PFSK-1 (cell line): ENCODE results near the gene OR6T1.

Source experiments
- POLR2AphosphoS5 ChIP-seq: IDR thresholded peaks from 2 replicates; pipeline ENCODE4 v1.6.1; 2012; ENCODE audit warnings: low read depth, mild to moderate bottlenecking, control low read depth, low read length, moderate library complexity
- TAF1 ChIP-seq: IDR thresholded peaks from 2 replicates; pipeline ENCODE4 v1.6.1; 2012; ENCODE audit warnings: low read length, control low read depth, borderline replicate concordance; ENCODE audit not compliant: insufficient read depth
- TF ChIP-seq, protein P1 (sequence below), 2 experiments: IDR thresholded peaks; 2 replicates each; pipeline versions ENCODE4 v1.6.1 to v1.8.0; 2011 to 2012; ENCODE audit warnings: low read depth in 2 of 2, low read length in 2 of 2, control low read depth in 1 of 2, inconsistent platforms in 1 of 2, mild to moderate bottlenecking in 1 of 2, moderate library complexity in 1 of 2; ENCODE audit not compliant: insufficient read depth in 1 of 2

DNA sequence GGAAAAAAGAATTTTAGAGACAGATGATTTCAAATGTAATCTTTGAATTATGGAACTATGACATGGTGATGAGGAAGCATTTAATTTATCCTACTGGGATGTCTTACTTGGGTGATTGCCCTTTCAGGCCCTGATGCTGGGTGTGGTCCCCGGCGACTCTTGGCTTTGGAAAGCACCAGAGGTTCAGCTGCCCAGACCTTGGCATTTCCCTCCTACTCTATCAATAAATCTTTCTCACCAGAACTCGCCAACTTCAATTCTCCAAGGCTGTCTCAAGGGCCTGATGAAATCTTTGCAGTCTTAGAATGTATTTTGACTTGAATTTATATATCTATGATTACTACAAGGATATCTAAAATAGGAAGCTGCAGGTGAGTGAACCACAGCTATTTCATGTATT is 22.7 kb downstream of the OR6T1 start:
- TF ChIP-seq POLR2AphosphoS5 (no peak), TAF1 (no peak)
- TF ChIP-seq, protein P1, sequence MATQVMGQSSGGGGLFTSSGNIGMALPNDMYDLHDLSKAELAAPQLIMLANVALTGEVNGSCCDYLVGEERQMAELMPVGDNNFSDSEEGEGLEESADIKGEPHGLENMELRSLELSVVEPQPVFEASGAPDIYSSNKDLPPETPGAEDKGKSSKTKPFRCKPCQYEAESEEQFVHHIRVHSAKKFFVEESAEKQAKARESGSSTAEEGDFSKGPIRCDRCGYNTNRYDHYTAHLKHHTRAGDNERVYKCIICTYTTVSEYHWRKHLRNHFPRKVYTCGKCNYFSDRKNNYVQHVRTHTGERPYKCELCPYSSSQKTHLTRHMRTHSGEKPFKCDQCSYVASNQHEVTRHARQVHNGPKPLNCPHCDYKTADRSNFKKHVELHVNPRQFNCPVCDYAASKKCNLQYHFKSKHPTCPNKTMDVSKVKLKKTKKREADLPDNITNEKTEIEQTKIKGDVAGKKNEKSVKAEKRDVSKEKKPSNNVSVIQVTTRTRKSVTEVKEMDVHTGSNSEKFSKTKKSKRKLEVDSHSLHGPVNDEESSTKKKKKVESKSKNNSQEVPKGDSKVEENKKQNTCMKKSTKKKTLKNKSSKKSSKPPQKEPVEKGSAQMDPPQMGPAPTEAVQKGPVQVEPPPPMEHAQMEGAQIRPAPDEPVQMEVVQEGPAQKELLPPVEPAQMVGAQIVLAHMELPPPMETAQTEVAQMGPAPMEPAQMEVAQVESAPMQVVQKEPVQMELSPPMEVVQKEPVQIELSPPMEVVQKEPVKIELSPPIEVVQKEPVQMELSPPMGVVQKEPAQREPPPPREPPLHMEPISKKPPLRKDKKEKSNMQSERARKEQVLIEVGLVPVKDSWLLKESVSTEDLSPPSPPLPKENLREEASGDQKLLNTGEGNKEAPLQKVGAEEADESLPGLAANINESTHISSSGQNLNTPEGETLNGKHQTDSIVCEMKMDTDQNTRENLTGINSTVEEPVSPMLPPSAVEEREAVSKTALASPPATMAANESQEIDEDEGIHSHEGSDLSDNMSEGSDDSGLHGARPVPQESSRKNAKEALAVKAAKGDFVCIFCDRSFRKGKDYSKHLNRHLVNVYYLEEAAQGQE (IDR thresholded peaks at IDR 0.05; ENCODE audit: insufficient read depth in 1 of 2, low read depth in 2 of 2, low read length in 2 of 2): no peak
